ENCODE data around the gene ZNF888. TPM values are rescaled to one million over a fixed set of nuclear protein-coding genes. Genes with fewer than 3 reads are reported as not detected.

The ZNF888 gene
- total and polyA plus RNA-seq, 9 of the 15 experiments (the other 6 are each of a cell fraction or from before 2014, with no cell fraction given), result 1.6 to 13.3 (median 9.9) TPM

- H3K36me3 ChIP-seq (ENCODE audit: control insufficient read depth, insufficient read depth, low read length), result peaks cover 75% of the 10 kb centered on the region
- no peaks in the 10 kb centered on the region for H4K20me1 ChIP-seq (replicated peaks; ENCODE audit: control insufficient read depth, insufficient read depth, low read length)
- ChIA-PET POLR2A (interaction anchor here (1.2 to 1.8 kb wide), 2 partner anchors 9 to 11 kb away, joined by 3 to 6 read pairs; no protein-coding TSS in a partner anchor), CTCF (ENCODE audit: low intra/inter-chr PET ratio) (no interaction called here)
- no peaks in the 10 kb centered on the region for H3K79me2 ChIP-seq (ENCODE audit: control insufficient read depth, insufficient read depth, low read length)
- peaks cover 12% of the 10 kb centered on the region for H3K9me3 ChIP-seq (replicated peaks; ENCODE audit: control insufficient read depth, insufficient read depth, low read depth, low read length)
- no peak overlapping the region for H2AFZ ChIP-seq (ENCODE audit: low read depth, low read length)
- no peaks in the 10 kb centered on the region for H3K9me1 ChIP-seq (ENCODE audit: control insufficient read depth, insufficient read depth, low read length)
- no peak overlapping the region for H3K4me2 ChIP-seq (ENCODE audit: insufficient read depth, low read length)
- TF ChIP-seq ZNF133 (CRISPR knock-in tag; IDR thresholded peaks at IDR 0.05) (no peak), NBN (IDR thresholded peaks at IDR 0.05; ENCODE audit: low read depth) (no peak), ZNF511 (CRISPR knock-in tag; IDR thresholded peaks at IDR 0.05) (no peak), TRIM25 (IDR thresholded peaks at IDR 0.05; ENCODE audit: borderline replicate concordance) (no peak), ZNF655 (CRISPR knock-in tag; IDR thresholded peaks at IDR 0.05) (no peak), TAF15 (IDR thresholded peaks at IDR 0.05; ENCODE audit: low read depth, low read length) (no peak), SNAPC5 (CRISPR knock-in tag; IDR thresholded peaks at IDR 0.05) (no peak), ZNF354B (CRISPR knock-in tag; IDR thresholded peaks at IDR 0.05) (no peak), DMBX1 (CRISPR knock-in tag; IDR thresholded peaks at IDR 0.05; ENCODE audit: borderline replicate concordance) (no peak), ZC3H4 (CRISPR knock-in tag; IDR thresholded peaks at IDR 0.05; ENCODE audit: borderline replicate concordance) (no peak), XRCC4 (IDR thresholded peaks at IDR 0.05; ENCODE audit: extremely low read depth, insufficient read depth, insufficient read length) (no peak)
- DNase-seq (ENCODE audit: extremely low read depth in 1 of 4, low spot score in 3 of 4) (no peak), ATAC-seq (no peak), FAIRE-seq (no peak)
- in situ Hi-C loops (cut with MboI) (no loop called here), intact Hi-C loops (cut with micrococcal nuclease) (no loop called here)
- H3K9ac ChIP-seq (ENCODE audit: insufficient read depth in 1 of 2, low read depth in 2 of 2, low read length in 2 of 2), result no peak overlapping the region
- no peak overlapping the region for H3K4me3 ChIP-seq
- H3K27ac ChIP-seq (ENCODE audit: extremely low read depth, low read depth, low read length), result no peak overlapping the region
- no peaks in the 10 kb centered on the region for H3K27me3 ChIP-seq (ENCODE audit: control insufficient read depth in 2 of 2, insufficient read depth in 2 of 2, low read length in 2 of 2)
- H3K4me1 ChIP-seq (replicated peaks in 1 of 2; ENCODE audit: control insufficient read depth in 2 of 2, insufficient read depth in 2 of 2, low read length in 2 of 2), result no peaks in the 10 kb centered on the region
- BruUV-seq (replicated peaks), result no TSS peak
- 100% methylated on average over 1 of the region's 1 CpG for WGBS (ENCODE audit: insufficient coverage, low coverage, missing lambda C conversion rate)
Observed at GRCh38 chr19:52910648-52911047, 12.6 kb downstream of the ZNF888 start.
